SK-N-MC (cell line): ENCODE results near the gene PAK4.

Experiments used
- EZH2 ChIP-seq: fragments of 200-600 bp; sonication (generic); IDR thresholded peaks from one replicate; pipeline ENCODE4 v1.6.1; 2017; ENCODE audit warnings: antibody characterized with exemption
- POLR2AphosphoS5 ChIP-seq: IDR thresholded peaks from 2 replicates; pipeline ENCODE4 v1.6.1; 2012; ENCODE audit warnings: mild to moderate bottlenecking, low read depth, low read length, borderline replicate concordance

- no peak for TF ChIP-seq EZH2
- TF ChIP-seq POLR2AphosphoS5: no peak
These were observed 65.2 kb downstream of the PAK4 start for GRCh38 chr19:39190768-39191167.
